Mesothelial cell of epicardium (in vitro differentiated cells): Measurements from ENCODE around the gene ATRIP. TPM values are rescaled to one million over a fixed set of nuclear protein-coding genes. Genes with fewer than 3 reads are reported as not detected.

Source experiments
- DNase-seq, 2 experiments: peaks; one replicate each; pipeline ENCODE4 v3.0.0; 2021; ENCODE audit warnings: low spot score in 2 of 2; ENCODE audit not compliant: unreplicated experiment in 2 of 2
- H3K27ac Mint-ChIP-seq: 2 replicates; pipeline ENCODE4 v1.8.0; 2021; ENCODE audit warnings: mixed read lengths
- H3K27me3 Mint-ChIP-seq: 2 replicates; pipeline ENCODE4 v1.8.0; 2021; ENCODE audit warnings: low read depth, mixed read lengths
- H3K36me3 Mint-ChIP-seq: 2 replicates; pipeline ENCODE4 v1.8.0; 2021; ENCODE audit warnings: mixed read lengths
- H3K4me1 Mint-ChIP-seq: 2 replicates; pipeline ENCODE4 v1.8.0; 2021; ENCODE audit warnings: mixed read lengths
- H3K4me3 Mint-ChIP-seq: 2 replicates; pipeline ENCODE4 v1.8.0; 2021; ENCODE audit warnings: mild to moderate bottlenecking, moderate library complexity, mixed read lengths
- H3K9me3 Mint-ChIP-seq: 2 replicates; pipeline ENCODE4 v1.8.0; 2021; ENCODE audit warnings: mixed read lengths
- total RNA-seq: library from RNA; stranded (reverse); gene quantifications from 3 replicates; pipeline ENCODE4 v1.2.1, GENCODE V29; 2021
- TF ChIP-seq, protein P1 (sequence below): fragments of 200-600 bp; sonication (generic); IDR thresholded peaks from one replicate; pipeline ENCODE4 v1.5.0; 2021; ENCODE audit warnings: antibody characterized with exemption; ENCODE audit not compliant: unreplicated experiment

ATRIP gene
- total RNA-seq, 1 donor from 2014 or later: 12.0 TPM

DNA sequence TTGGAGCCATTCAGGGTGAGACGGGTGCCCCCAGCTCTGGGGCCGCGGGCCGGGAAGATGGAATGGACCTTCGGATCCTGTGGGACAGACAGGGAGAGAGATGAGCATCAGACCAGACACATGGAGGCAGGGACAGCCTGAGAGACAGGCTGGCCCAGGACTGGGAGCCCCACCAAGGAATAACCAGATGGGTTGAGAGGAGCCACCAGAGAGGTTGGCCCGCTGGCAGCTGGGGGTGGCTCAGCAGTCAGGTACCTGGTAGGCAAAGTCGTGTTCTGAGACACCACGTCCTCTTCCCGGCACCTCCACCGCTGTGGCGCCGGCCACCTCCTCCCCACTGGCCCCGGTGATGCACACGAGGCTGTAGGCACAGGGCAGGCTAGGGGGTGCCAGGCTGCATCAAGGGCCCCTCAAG, 30.4 kb upstream of the ATRIP start:
- DNase-seq: no peak
- TF ChIP-seq, protein P1, sequence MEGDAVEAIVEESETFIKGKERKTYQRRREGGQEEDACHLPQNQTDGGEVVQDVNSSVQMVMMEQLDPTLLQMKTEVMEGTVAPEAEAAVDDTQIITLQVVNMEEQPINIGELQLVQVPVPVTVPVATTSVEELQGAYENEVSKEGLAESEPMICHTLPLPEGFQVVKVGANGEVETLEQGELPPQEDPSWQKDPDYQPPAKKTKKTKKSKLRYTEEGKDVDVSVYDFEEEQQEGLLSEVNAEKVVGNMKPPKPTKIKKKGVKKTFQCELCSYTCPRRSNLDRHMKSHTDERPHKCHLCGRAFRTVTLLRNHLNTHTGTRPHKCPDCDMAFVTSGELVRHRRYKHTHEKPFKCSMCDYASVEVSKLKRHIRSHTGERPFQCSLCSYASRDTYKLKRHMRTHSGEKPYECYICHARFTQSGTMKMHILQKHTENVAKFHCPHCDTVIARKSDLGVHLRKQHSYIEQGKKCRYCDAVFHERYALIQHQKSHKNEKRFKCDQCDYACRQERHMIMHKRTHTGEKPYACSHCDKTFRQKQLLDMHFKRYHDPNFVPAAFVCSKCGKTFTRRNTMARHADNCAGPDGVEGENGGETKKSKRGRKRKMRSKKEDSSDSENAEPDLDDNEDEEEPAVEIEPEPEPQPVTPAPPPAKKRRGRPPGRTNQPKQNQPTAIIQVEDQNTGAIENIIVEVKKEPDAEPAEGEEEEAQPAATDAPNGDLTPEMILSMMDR: no peak

DNA sequence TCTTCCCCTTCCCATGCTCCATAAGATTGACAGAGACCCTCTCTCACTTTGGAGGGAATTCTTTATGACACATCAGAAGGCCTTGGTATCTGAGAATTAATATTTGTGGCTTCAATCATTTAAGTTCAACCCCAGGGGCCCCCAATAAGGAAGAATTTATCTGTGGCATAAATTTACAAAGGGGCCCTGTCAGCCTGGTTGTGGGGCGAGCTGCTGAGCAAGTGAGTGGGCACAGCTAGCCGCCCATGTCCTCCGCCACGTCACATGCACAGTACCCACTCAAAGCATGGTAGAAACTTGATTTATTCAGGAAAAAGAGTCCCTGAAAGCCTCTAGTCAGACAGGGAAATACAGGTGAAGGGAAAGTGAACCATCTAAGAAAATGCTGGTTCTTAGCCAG, 30.0 kb upstream of the ATRIP start:
- TF ChIP-seq, protein P1: no peak
- H3K4me1 Mint-ChIP-seq: no peaks in the 10 kb centered on the region

More for the DNA sequence above, 30.4 kb upstream of the ATRIP start:
- Mint-ChIP-seq H3K27ac (no peak overlapping the region), H3K4me3 (no peak overlapping the region), H3K4me1 (no peaks in the 10 kb centered on the region), H3K9me3 (no peaks in the 10 kb centered on the region), H3K27me3 (no peaks in the 10 kb centered on the region), H3K36me3 (peaks cover 21% of the 10 kb centered on the region)

DNA sequence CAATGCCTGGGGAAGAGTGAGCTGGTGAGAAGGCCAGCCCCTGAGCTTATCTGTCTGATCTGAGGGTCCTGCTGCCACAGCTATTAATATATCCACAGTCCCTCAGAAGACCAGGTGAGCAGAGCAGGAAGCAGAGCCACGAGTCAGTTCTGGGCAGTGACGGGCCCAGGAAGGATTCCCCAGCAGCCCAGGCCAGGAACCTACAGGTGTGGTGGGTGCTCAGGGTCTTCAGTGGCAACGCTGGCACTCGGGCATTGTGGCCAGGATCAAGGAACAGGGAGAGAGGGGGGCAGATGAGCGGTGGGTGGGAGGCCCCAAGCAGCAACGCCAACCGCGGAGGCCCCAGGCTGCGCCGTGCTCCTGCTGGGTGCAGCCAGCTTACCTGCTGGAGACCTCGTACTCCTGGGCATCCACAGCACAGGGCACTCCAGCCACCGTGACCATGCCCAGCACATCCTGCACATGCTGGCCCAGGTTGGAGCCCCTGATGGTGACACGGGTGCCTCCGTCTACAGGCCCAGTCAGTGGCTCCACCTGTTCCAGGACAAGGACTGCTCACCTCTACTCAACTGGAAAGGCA, 28.9 kb upstream of the ATRIP start:
- no peaks in the 10 kb centered on the region for H3K9me3 Mint-ChIP-seq
- H3K27me3 Mint-ChIP-seq: no peaks in the 10 kb centered on the region
- no peak overlapping the region for H3K4me3 Mint-ChIP-seq
- no peak for DNase-seq
- H3K27ac Mint-ChIP-seq: no peak overlapping the region
- TF ChIP-seq, protein P1: no peak
- no peaks in the 10 kb centered on the region for H3K4me1 Mint-ChIP-seq
- peaks cover 19% of the 10 kb centered on the region for H3K36me3 Mint-ChIP-seq

More for the DNA sequence above, 30.0 kb upstream of the ATRIP start:
- Mint-ChIP-seq H3K27me3 (no peaks in the 10 kb centered on the region), H3K36me3 (peaks cover 19% of the 10 kb centered on the region), H3K27ac (no peak overlapping the region), H3K9me3 (no peaks in the 10 kb centered on the region), H3K4me3 (no peak overlapping the region)
- DNase-seq: no peak

DNA sequence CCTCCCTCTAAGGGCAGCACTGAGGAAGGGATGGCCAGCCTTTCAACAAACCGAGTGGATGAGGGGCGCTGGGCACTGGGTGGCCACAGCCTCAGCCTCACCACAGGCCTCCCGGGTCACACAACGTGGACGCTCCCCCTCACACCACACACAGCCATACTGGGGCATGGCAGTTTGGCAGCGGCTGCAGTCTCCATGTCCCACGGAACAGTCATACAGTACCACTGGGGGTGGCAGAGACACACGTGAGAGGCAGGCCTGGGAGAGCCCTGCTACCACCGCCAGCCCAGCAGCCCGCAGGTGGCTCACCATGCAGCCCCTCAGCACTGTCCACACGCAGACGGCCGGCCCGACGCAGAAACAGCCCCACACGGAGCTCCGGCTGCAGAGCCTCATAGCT, 28.4 kb upstream of the ATRIP start:
- H3K4me3 Mint-ChIP-seq: no peak overlapping the region
- DNase-seq: no peak
- no peaks in the 10 kb centered on the region for H3K4me1 Mint-ChIP-seq
- peaks cover 16% of the 10 kb centered on the region for H3K36me3 Mint-ChIP-seq
- no peak overlapping the region for H3K27ac Mint-ChIP-seq
- TF ChIP-seq, protein P1: no peak
- H3K27me3 Mint-ChIP-seq: no peaks in the 10 kb centered on the region
- no peaks in the 10 kb centered on the region for H3K9me3 Mint-ChIP-seq

DNA sequence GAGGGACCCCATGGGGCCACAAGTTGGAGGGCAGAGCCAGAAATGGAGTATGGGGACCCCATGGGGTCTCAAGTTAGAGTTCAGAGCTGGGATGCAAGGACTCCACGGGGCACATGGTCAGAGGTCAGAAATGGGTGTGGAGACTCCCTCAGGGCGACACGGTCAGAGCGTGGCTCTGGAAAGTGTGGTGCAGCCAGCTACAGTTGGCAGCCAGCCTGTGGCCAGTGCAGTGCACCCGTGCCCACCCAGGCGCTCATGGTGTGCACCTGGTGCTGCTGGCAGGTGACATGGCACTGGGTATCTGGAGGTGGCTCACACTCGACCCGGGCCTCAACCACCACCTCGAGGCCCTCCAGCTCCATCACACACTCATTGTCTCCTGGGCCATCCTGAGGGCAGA, 27.9 kb upstream of the ATRIP start:
- Mint-ChIP-seq H3K9me3 (no peaks in the 10 kb centered on the region), H3K4me3 (no peak overlapping the region), H3K4me1 (no peaks in the 10 kb centered on the region), H3K27ac (no peak overlapping the region), H3K27me3 (no peaks in the 10 kb centered on the region), H3K36me3 (peaks cover 12% of the 10 kb centered on the region)
- TF ChIP-seq, protein P1: no peak
- DNase-seq: no peak

DNA sequence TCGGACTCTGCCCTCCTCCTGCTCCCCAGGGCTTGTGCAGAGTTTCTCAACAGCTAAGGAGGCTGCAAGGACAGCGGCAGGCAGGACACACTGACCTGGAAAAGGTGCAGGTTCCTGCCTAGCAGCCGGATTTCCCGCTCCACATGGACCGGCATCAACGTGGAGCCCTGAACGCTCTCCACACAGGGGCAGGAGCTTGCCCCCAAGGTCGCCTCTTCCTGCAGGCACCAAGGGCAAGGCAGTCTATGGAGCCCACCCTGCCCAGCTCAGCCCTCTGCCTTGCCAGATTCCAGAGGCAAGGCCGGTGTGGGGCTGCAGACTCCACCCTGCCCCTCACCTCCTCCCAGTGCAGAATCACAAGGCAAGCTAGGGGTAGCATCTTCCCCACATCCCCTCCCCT, 27.4 kb upstream of the ATRIP start:
- no peaks in the 10 kb centered on the region for H3K9me3 Mint-ChIP-seq
- H3K4me3 Mint-ChIP-seq: no peak overlapping the region
- peaks cover 12% of the 10 kb centered on the region for H3K36me3 Mint-ChIP-seq
- TF ChIP-seq, protein P1: no peak
- no peak for DNase-seq
- H3K4me1 Mint-ChIP-seq: no peaks in the 10 kb centered on the region
- no peak overlapping the region for H3K27ac Mint-ChIP-seq
- H3K27me3 Mint-ChIP-seq: no peaks in the 10 kb centered on the region
